Breast epithelium (tissue), 4 donors: Measurements from ENCODE around the gene TTLL13. TPM values are rescaled to one million over a fixed set of nuclear protein-coding genes. Genes with fewer than 3 reads are reported as not detected.

Experiments
- DNase-seq, 2 donors: peaks; one replicate each; pipeline ENCODE4 v3.0.0-alpha.2; 2019; ENCODE audit warnings: low spot score in 2 of 2
- H3K27ac ChIP-seq, 2 donors: fragments of 200-600 bp; sonication (generic) in 1 of 2; one replicate each; pipeline ENCODE4 v1.5.1; 2016 to 2019; ENCODE audit warnings: mild to moderate bottlenecking in 1 of 2
- H3K27me3 ChIP-seq, 2 donors: fragments of 200-600 bp; sonication (generic) in 1 of 2; one replicate each; pipeline versions ENCODE4 v1.5.1 to v1.6.0; 2017 to 2019; ENCODE audit warnings: control low read depth in 1 of 2, mild to moderate bottlenecking in 1 of 2
- H3K36me3 ChIP-seq: fragments of 200-600 bp; one replicate; pipeline ENCODE4 v1.5.1; 2019
- H3K4me1 ChIP-seq, 2 donors: fragments of 200-600 bp; sonication (generic); one replicate each; pipeline ENCODE4 v1.5.1; 2016 to 2019; ENCODE audit warnings: control low read depth in 1 of 2
- H3K4me3 ChIP-seq, 3 donors: fragments of 200-600 bp; sonication (generic); 1 replicate in 2 of 3; 2 replicates in 1 of 3; pipeline ENCODE4 v1.5.1; 2016 to 2019; ENCODE audit warnings: mild to moderate bottlenecking in 3 of 3, moderate library complexity in 2 of 3
- H3K9me3 ChIP-seq, 2 donors: fragments of 200-600 bp; sonication (generic) in 1 of 2; one replicate each; pipeline ENCODE4 v1.5.1; 2016 to 2019; ENCODE audit warnings: control low read depth in 1 of 2
- POLR2A ChIP-seq: fragments of 450-650 bp; IDR thresholded peaks from one replicate; pipeline ENCODE4 v1.6.1; 2016; ENCODE audit warnings: antibody characterized with exemption, mild to moderate bottlenecking, moderate library complexity
- POLR2AphosphoS5 ChIP-seq, 3 donors: sonication (generic); formaldehyde crosslinking; IDR thresholded peaks; one replicate each; pipeline ENCODE4 v1.6.1; 2017; ENCODE audit warnings: antibody characterized with exemption in 3 of 3
- intact Hi-C: fragments of 100-400 bp; cut with DNase I; formaldehyde crosslinking; loops from one replicate; pipeline ENCODE4 v1.15.1; 2023; ENCODE audit warnings: low total_unique reads
- total RNA-seq, 3 donors: library from RNA; depleted of rRNA; stranded (reverse); fragments of >200 nt; gene quantifications; one replicate each; pipeline ENCODE4 v1.1.0, GENCODE V29; 2016
- TF ChIP-seq, protein P1 (sequence below), 3 donors: fragments of 450-650 bp; IDR thresholded peaks; one replicate each; pipeline ENCODE4 v1.5.1; 2016 to 2017; ENCODE audit warnings: antibody characterized with exemption in 3 of 3, mild to moderate bottlenecking in 3 of 3, moderate library complexity in 3 of 3

Gene TTLL13
- total RNA-seq, 3 donors from 2014 or later = 0.15 TPM; not detected in 2

DNA sequence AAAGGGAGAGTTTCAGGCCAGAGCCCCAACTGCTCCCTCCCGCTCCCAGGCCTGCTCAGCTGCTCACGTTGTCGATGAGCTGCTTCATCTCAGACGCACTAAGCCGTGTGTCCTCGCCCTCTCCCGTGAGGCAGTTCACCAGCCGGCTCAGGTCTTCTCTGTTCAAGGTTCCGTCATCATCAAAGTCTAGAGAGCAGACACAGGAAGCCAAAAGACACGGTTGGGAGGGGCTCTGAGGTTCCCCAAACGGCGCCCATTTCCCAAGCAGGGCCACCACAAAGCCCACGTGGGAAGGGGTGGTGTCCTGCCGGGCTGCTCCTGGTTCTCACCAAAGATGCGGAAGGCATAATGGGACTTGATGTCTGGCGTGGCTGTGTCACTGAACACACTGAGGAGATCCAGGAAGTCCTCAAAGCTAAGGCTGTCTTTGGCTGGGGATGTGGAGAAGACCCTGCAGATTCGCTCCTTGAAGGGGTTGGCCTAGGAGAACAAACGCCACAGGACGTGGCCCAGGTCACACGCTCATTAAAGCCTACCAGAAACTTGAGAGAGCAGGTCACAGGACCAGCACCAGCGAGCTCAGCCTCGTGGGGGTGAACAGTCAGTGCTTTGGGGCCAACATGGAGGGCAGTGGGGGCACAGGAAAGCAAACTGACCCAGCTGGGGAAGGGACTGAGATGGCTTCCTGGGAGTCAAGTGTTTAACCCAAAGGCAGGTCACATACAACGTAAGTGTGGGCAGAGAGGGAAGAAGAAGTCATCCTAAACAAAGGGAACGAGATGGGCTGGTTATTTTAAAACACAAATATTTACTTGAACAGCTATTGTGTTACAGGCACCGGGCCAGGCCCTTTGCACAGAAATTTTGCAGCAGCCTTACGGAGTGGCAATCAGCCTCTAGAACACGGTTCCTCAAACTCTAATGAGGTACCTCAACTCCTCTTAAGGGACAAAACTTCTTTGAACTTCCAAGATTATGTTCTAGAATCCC, 18.0 kb upstream of the TTLL13 start:
- TF ChIP-seq, protein P1, sequence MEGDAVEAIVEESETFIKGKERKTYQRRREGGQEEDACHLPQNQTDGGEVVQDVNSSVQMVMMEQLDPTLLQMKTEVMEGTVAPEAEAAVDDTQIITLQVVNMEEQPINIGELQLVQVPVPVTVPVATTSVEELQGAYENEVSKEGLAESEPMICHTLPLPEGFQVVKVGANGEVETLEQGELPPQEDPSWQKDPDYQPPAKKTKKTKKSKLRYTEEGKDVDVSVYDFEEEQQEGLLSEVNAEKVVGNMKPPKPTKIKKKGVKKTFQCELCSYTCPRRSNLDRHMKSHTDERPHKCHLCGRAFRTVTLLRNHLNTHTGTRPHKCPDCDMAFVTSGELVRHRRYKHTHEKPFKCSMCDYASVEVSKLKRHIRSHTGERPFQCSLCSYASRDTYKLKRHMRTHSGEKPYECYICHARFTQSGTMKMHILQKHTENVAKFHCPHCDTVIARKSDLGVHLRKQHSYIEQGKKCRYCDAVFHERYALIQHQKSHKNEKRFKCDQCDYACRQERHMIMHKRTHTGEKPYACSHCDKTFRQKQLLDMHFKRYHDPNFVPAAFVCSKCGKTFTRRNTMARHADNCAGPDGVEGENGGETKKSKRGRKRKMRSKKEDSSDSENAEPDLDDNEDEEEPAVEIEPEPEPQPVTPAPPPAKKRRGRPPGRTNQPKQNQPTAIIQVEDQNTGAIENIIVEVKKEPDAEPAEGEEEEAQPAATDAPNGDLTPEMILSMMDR (IDR thresholded peaks at IDR 0.05) = no peak
- no peak for DNase-seq
- Histone ChIP-seq H3K4me1 (peaks cover 0 to 6% of the 10 kb centered on the region in 2 donors), H3K9me3 (no peaks in the 10 kb centered on the region), H3K4me3 (no peak overlapping the region), H3K27me3 (no peaks in the 10 kb centered on the region), H3K36me3 (no peaks in the 10 kb centered on the region), H3K27ac (peak overlapping the region; percentile 55 to 65)
- intact Hi-C loops = no loop called here

DNA sequence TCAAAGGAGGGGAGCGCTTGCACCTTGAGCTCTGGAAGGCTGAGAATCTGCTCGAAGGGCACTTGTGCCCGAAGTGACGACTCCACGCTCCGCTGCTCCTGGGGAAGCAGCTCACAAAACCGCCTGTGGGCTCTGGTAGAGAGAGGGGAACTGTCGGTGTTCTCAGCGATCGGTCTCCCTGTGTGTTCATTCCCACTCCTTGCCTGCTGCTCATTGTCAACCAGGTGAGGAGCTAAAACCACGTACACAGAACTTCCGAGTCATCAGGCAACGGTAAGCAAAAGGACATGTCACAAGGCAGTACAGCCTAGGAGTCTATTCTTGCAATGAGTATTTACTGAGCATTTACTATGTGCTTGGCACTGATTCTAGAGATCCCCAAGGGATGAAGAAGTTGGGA, 17.2 kb upstream of the TTLL13 start:
- Histone ChIP-seq H3K4me3 (peak overlapping the region in 1 of 3 donors; percentile 94), H3K9me3 (no peaks in the 10 kb centered on the region), H3K4me1 (peaks cover 0 to 6% of the 10 kb centered on the region in 2 donors), H3K27me3 (no peaks in the 10 kb centered on the region), H3K27ac (peak overlapping the region; percentile 86 to 96), H3K36me3 (no peaks in the 10 kb centered on the region)
- DNase-seq = no peak
- no peak for TF ChIP-seq POLR2A
- TF ChIP-seq, protein P1 (IDR thresholded peaks at IDR 0.05) = no peak
- no peak for TF ChIP-seq POLR2AphosphoS5 (IDR thresholded peaks at IDR 0.05)
- intact Hi-C loops = no loop called here

DNA sequence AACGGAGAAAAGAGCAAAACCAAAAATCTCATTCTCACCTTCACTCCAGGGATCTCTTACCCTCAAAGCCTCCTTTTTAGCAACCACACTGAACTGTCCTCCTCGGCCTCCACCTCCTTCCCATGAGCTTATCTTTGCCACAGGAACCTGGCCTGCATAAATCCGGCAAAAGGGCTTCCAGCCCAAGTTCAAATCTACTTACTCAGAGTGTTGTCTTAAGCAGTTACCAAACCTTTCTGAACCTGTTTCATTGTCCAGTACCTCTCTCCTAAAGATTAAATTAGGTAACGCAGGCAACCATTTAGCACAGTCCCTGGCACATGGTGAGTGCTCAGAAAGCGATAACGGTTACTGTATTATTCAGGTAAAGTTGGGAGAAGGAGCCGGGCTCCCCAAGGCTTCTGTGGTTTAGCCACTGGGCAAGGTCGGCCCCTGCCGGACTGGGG, 16.4 kb upstream of the TTLL13 start:
- no peaks in the 10 kb centered on the region for H3K27me3 ChIP-seq
- peak overlapping the region; percentile 86 to 96 for H3K27ac ChIP-seq
- H3K36me3 ChIP-seq = no peaks in the 10 kb centered on the region
- TF ChIP-seq, protein P1 (IDR thresholded peaks at IDR 0.05) = peak in 1 of 3 donors; percentile 63
- TF ChIP-seq POLR2AphosphoS5 (IDR thresholded peaks at IDR 0.05) (no peak), POLR2A (no peak)
- DNase-seq = no peak
- no peaks in the 10 kb centered on the region for H3K9me3 ChIP-seq
- intact Hi-C loops = no loop called here
- peaks cover 0 to 6% of the 10 kb centered on the region in 2 donors for H3K4me1 ChIP-seq
- H3K4me3 ChIP-seq = peak overlapping the region; percentile 71 to 94 (median 89)

DNA sequence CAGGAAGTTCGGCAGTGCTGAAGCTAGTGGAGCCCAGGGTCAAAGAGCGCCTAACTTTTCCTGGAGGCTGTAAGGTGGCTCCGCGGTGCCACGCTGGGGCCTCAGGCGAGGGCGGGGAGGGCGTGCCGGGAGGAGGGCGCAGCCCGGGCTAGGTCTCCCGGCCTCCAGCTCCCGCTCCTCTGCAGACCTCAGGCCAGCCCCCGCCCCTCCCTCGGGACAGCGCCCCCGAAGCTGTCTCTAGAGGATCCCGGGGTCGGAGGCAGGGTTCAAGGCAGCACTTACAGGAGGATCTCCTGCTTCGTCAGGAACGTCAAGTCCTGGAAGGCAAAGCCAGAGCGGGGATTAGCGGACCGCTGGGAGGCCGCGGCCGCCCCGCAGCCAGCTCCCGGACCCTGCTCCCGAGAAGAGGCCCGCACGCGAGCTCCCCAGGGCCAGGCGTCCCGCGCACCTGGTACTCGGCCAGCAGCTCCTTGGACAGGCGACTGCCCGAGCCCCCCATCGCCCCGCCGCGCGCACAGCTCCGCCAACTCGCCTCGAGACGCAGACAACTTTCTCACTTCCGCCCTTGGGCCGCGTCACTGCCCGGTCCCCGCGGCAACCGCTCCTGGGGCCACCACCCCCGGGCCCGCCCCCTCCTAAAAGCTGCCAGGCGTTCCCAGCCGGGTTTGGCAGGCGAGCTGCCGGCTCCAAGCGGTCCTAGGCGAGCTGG, 15.8 kb upstream of the TTLL13 start, which contains the start of gene CIB1:
TSS of gene CIB1 (minus strand) at position 555 of the 709 bp plus-strand sequence. CDS start at position 499, 56 bp downstream.
- Histone ChIP-seq H3K36me3 (no peaks in the 10 kb centered on the region), H3K9me3 (no peaks in the 10 kb centered on the region), H3K27ac (peak within 1 kb of the TSS; percentile 86 to 96), H3K27me3 (no peaks in the 10 kb centered on the region), H3K4me3 (peak within 1 kb of the TSS; percentile 71 to 94 (median 89)), H3K4me1 (peaks cover 0 to 6% of the 10 kb centered on the region in 2 donors)
- intact Hi-C loops = no loop called here
- TF ChIP-seq, protein P1 (IDR thresholded peaks at IDR 0.05) = peak in 2 of 3 donors; percentile 35 to 57
- TF ChIP-seq POLR2AphosphoS5 (IDR thresholded peaks at IDR 0.05) (peak; percentile 63 to 75 (median 74)), POLR2A (peak; percentile 58)
- DNase-seq = peak; percentile 94 to 97
